ENCODE data around the gene PEX14. TPM values are rescaled to one million over a fixed set of nuclear protein-coding genes. Genes with fewer than 3 reads are reported as not detected.

The PEX14 gene
- total and polyA plus RNA-seq, 2 donors (not counting 3 experiments of a cell fraction or from before 2014, with no cell fraction given), result 19.5 to 26.5 TPM

GRCh38 chr1:10561955-10562354 lies 87.2 kb downstream of the PEX14 start:
- DNase-seq (ENCODE audit: low read depth, low spot score), result no peak

GRCh38 chr1:10564063-10564462 lies 89.3 kb downstream of the PEX14 start:
- Histone ChIP-seq H3K36me3 (ENCODE audit: control insufficient read depth in 2 of 2, extremely low read depth in 1 of 2, insufficient read depth in 2 of 2, low read length in 2 of 2) (no peaks in the 10 kb centered on the region), H3K4me3 (replicated peaks in 1 of 3; ENCODE audit: insufficient read depth in 1 of 3, low read depth in 1 of 3, low read length in 3 of 3) (no peak overlapping the region), H3K9ac (replicated peaks; ENCODE audit: extremely low read depth, insufficient read depth, low read length) (no peak overlapping the region), H3K27me3 (ENCODE audit: control insufficient read depth in 2 of 2, insufficient read depth in 2 of 2, low read length in 2 of 2) (no peaks in the 10 kb centered on the region), H3K79me2 (ENCODE audit: control insufficient read depth, insufficient read depth, low read length) (no peaks in the 10 kb centered on the region), H4K20me1 (replicated peaks; ENCODE audit: control insufficient read depth, extremely low read depth, insufficient read depth, low read length) (no peaks in the 10 kb centered on the region), H3K9me3 (replicated peaks; ENCODE audit: control insufficient read depth, insufficient read depth, low read length) (no peaks in the 10 kb centered on the region), H3K9me1 (replicated peaks; ENCODE audit: control insufficient read depth, extremely low read depth, insufficient read depth, low read length) (no peaks in the 10 kb centered on the region), H3K27ac (ENCODE audit: insufficient read depth, low read depth, low read length) (no peak overlapping the region), H3K4me2 (ENCODE audit: insufficient read depth, low read length) (no peak overlapping the region), H3K4me1 (ENCODE audit: control insufficient read depth, extremely low read depth, insufficient read depth, low read length) (no peaks in the 10 kb centered on the region), H2AFZ (ENCODE audit: low read depth, low read length) (no peak overlapping the region)
- DNase-seq (ENCODE audit: low read depth, low spot score) (no peak), FAIRE-seq (no peak)
- TF ChIP-seq JUN (IDR thresholded peaks at IDR 0.05; ENCODE audit: borderline replicate concordance, insufficient read depth, insufficient read length, low read depth), result no peak
- TF ChIP-seq MYC (IDR thresholded peaks at IDR 0.05; ENCODE audit: low read depth, low read length), result no peak
- no peak for TF ChIP-seq POLR2A (IDR thresholded peaks at IDR 0.05; ENCODE audit: low read depth, low read length)
- no peak for TF ChIP-seq FOS (IDR thresholded peaks at IDR 0.05; ENCODE audit: borderline replicate concordance, insufficient read depth, low read length)
- no peak for TF ChIP-seq EZH2 (IDR thresholded peaks at IDR 0.05; ENCODE audit: borderline replicate concordance, low read depth, low read length, severe bottlenecking)
- no peak for TF ChIP-seq MAX (IDR thresholded peaks at IDR 0.05; ENCODE audit: insufficient read depth, insufficient read length)
- no peak for TF ChIP-seq GATA2 (IDR thresholded peaks at IDR 0.05; ENCODE audit: insufficient read depth, insufficient read length, low read depth, low read length)
- TF ChIP-seq, protein P1, sequence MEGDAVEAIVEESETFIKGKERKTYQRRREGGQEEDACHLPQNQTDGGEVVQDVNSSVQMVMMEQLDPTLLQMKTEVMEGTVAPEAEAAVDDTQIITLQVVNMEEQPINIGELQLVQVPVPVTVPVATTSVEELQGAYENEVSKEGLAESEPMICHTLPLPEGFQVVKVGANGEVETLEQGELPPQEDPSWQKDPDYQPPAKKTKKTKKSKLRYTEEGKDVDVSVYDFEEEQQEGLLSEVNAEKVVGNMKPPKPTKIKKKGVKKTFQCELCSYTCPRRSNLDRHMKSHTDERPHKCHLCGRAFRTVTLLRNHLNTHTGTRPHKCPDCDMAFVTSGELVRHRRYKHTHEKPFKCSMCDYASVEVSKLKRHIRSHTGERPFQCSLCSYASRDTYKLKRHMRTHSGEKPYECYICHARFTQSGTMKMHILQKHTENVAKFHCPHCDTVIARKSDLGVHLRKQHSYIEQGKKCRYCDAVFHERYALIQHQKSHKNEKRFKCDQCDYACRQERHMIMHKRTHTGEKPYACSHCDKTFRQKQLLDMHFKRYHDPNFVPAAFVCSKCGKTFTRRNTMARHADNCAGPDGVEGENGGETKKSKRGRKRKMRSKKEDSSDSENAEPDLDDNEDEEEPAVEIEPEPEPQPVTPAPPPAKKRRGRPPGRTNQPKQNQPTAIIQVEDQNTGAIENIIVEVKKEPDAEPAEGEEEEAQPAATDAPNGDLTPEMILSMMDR (IDR thresholded peaks at IDR 0.05; ENCODE audit: extremely low read depth in 1 of 2, insufficient read depth in 1 of 2, low read depth in 1 of 2, low read length in 2 of 2), result no peak
- dilution Hi-C loops (cut with MboI; ENCODE audit: extremely low pct_ligation_motif_present, low sequenced_read_pairs) (no loop called here), intact Hi-C loops (cut with micrococcal nuclease) (no loop called here)
- CTCF ChIA-PET, result no interaction called here
- POLR2A ChIA-PET, result interaction anchor here (0.8 kb wide), 1 partner anchor 110 kb away, joined by 5 read pairs; no protein-coding TSS in a partner anchor
- no TSS peak for BruUV-seq (replicated peaks)

More at GRCh38 chr1:10561955-10562354, 87.2 kb downstream of the PEX14 start:
- TF ChIP-seq POLR2A (IDR thresholded peaks at IDR 0.05; ENCODE audit: low read depth, low read length), result no peak
- TF ChIP-seq, protein P1 (IDR thresholded peaks at IDR 0.05; ENCODE audit: extremely low read depth in 1 of 2, insufficient read depth in 1 of 2, low read depth in 1 of 2, low read length in 2 of 2), result peak; percentile 5 to 11
- CTCF ChIA-PET, result interaction anchor here (0.9 to 1.2 kb wide), 3 partner anchors 9 to 36 kb away, joined by 3 to 6 read pairs (median 4); no protein-coding TSS in a partner anchor
- Histone ChIP-seq H3K9me3 (replicated peaks; ENCODE audit: control insufficient read depth, insufficient read depth, low read length) (no peaks in the 10 kb centered on the region), H3K9me1 (replicated peaks; ENCODE audit: control insufficient read depth, extremely low read depth, insufficient read depth, low read length) (no peaks in the 10 kb centered on the region), H3K27me3 (ENCODE audit: control insufficient read depth in 2 of 2, insufficient read depth in 2 of 2, low read length in 2 of 2) (no peaks in the 10 kb centered on the region), H3K36me3 (ENCODE audit: control insufficient read depth in 2 of 2, extremely low read depth in 1 of 2, insufficient read depth in 2 of 2, low read length in 2 of 2) (no peaks in the 10 kb centered on the region), H3K4me3 (replicated peaks in 1 of 3; ENCODE audit: insufficient read depth in 1 of 3, low read depth in 1 of 3, low read length in 3 of 3) (no peak overlapping the region), H3K27ac (ENCODE audit: insufficient read depth, low read depth, low read length) (no peak overlapping the region), H3K4me1 (ENCODE audit: control insufficient read depth, extremely low read depth, insufficient read depth, low read length) (no peaks in the 10 kb centered on the region), H3K9ac (replicated peaks; ENCODE audit: extremely low read depth, insufficient read depth, low read length) (no peak overlapping the region), H3K79me2 (ENCODE audit: control insufficient read depth, insufficient read depth, low read length) (no peaks in the 10 kb centered on the region), H4K20me1 (replicated peaks; ENCODE audit: control insufficient read depth, extremely low read depth, insufficient read depth, low read length) (no peaks in the 10 kb centered on the region), H2AFZ (ENCODE audit: low read depth, low read length) (no peak overlapping the region), H3K4me2 (ENCODE audit: insufficient read depth, low read length) (no peak overlapping the region)
- no TSS peak for BruUV-seq (replicated peaks)
- POLR2A ChIA-PET, result no interaction called here
- FAIRE-seq, result no peak
- intact Hi-C loops (cut with micrococcal nuclease) (no loop called here), dilution Hi-C loops (cut with MboI; ENCODE audit: extremely low pct_ligation_motif_present, low sequenced_read_pairs) (no loop called here)

Data from endothelial cell of umbilical vein (primary cell).